ENCODE results near the gene NEDD1.

Gene NEDD1

GRCh38 chr12:96906849-96907670 is at the start of gene NEDD1:
Gene NEDD1 (plus strand): TSS chr12:96907257. CDS start chr12:96909760, 2,503 bp downstream.
- peak; percentile 74 to 78 for DNase-seq (ENCODE audit: low read depth in 2 of 2)

- DNase-seq (ENCODE audit: low read depth in 2 of 2): no peak
Measured at GRCh38 chr12:96858162-96858561, 48.9 kb upstream of the NEDD1 start.

- no peak for DNase-seq (ENCODE audit: low read depth in 2 of 2)
Measured at GRCh38 chr12:96861656-96862055, 45.4 kb upstream of the NEDD1 start.

DNA sequence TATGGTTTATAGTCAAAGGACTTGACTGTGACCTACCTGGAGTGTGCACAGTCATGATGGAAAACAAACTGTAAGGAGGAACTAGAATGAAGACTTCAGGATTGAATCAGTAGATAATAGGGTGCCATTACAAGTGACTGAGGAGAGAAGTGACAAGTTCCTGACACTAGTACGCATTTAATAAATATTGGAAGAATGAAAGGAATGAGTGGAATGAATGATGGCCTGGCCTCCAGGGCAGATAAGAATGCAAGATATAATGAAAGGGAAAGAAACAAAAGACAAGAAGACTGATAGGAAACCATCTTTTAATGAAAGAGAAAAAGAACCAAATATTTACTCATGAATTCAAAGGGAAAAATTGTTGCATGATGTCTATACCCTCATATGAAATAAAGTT is 44.7 kb upstream of the NEDD1 start:
- DNase-seq (ENCODE audit: low read depth in 2 of 2): no peak

GRCh38 chr12:96864335-96864734 is 42.7 kb upstream of the NEDD1 start:
- DNase-seq (ENCODE audit: low read depth in 2 of 2): no peak

DNA sequence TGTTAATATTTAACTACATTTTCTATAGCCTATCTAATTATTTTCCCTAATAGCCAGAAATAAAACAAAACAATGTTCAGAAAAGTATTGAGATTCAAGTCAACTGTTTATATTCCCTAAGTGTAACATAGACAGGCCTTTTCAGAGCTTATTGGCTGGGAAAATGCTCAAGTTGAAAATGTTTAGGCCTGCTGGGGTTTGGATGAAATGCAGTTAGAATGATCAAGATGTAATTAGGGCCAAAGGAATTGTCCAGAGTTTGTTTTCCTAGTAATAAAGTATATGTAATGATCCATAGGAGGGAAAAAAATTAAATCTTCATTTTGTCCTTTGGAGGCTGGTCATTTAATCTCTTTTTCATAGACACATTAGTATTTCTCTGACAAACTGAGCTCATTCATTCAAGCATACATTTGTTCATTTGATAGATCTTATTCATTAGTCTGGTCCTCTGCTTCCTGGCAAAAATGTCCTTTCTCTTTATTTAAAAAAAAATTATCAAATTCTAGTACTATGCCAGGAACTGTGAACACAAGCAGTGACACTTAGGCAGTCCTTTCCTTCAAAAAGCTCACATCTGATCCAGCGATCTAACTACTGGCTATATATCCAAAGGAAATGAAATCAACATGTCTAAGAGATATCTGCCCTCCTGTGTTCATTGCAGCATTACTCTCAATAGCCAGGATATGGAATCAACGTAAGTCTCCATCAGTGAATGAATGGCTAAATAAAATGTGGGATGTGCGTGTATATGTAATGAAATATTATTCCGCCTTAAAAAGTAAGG is 40.1 kb upstream of the NEDD1 start:
- no peak for DNase-seq (ENCODE audit: low read depth in 2 of 2)

DNA sequence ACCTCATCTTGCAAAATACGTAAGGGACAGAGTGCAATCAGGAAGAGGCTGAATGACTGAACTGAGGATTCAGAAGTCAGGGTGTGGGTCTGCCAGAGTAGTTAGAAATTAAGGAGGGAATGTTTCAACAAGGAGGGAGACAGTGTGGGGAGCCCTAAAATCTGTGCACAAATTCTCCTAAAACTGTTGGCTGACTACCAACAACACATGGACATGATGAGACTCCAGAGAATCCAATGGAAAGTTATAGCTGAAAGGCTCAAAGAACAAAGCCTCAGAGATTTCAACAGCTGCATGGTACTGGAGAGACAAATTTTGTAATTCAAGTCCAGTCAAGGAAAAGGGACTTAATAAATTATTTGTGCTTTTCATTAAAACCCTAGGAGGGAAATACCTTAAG is 36.1 kb upstream of the NEDD1 start:
- DNase-seq (ENCODE audit: low read depth in 2 of 2): no peak

- no peak for DNase-seq (ENCODE audit: low read depth in 2 of 2)
Measured at GRCh38 chr12:96872961-96873360, 34.1 kb upstream of the NEDD1 start.

- no peak for DNase-seq (ENCODE audit: low read depth in 2 of 2)
Measured at GRCh38 chr12:96874211-96874610, 32.8 kb upstream of the NEDD1 start.

- DNase-seq (ENCODE audit: low read depth in 2 of 2): no peak
Measured at GRCh38 chr12:96876966-96877365, 30.1 kb upstream of the NEDD1 start.

- DNase-seq (ENCODE audit: low read depth in 2 of 2): no peak
Measured at GRCh38 chr12:96878704-96879103, 28.4 kb upstream of the NEDD1 start.

DNA sequence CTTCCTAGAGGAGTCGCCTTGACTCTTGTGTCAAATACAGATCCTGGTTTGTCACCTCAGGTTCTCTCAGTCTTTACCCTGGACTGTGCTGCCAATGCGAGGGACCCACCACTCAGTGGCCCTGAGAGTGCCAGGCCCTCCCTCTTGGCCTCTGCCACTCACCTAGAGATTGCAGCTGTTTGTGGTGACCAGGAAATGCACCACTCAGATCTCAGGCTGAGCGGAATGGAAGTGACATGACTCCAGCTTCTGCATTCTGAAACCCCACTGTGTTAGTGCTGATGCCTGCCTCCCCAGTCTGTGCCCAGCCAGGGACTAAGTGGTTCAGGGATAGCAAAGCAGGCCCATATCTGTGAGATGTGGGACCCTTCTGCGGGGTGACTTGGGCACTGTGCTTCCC is 27.8 kb upstream of the NEDD1 start:
- DNase-seq (ENCODE audit: low read depth in 2 of 2): no peak

DNA sequence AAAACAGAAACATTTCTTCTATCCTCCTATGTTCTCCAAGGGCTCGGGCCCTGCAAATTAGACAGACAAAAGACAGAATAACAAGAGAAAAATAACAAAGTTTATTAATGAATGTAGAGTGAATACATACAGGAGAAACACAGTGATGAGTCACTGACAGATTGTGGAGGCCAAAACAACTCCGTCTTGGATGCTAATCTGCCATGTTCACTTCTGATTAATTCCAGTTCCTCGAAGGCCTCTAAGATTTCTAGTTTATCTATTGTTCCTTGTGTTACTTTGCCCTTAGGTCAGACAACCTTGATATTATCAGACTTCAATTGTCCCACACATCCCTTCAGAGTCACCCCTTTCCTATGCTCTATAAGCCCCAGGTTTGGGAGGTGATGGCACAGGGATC is 26.8 kb upstream of the NEDD1 start:
- DNase-seq (ENCODE audit: low read depth in 2 of 2): no peak

DNA sequence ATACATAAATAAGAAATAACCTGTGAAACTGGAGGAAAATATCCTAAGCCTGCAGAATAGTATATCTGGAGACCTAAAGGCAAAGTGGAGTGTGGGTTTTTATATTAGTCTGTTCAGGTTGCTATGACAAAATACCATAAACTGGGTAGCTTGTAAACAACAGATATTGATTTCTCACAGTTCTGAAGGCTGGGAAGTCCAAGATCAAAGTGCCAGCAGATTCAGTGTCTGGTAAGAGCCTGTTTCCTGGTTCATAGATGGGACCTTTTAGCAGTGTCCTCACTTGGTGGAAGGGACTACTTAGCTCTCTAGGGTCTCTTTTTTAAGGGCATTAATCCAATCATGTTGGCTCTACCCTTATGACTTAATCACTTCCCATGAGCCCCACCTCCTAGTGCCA is 25.4 kb upstream of the NEDD1 start:
- no peak for DNase-seq (ENCODE audit: low read depth in 2 of 2)

DNA sequence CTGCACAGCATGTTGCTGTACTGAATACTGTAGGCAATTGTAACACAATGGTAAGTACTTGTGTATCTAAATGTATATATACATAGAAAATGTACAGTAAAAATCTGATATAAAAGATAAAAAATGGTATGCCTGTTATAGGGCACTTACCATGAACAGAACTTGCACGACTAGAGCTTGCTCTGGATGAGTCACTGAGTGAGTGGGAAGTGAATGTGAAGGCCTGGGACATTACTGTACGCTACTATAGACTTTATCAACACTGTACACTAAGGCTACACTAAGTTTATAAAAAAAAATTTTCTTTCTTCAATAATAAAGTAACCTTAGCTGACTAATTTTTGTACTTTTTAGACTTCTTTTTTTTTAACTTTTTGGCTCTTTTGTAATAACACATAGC is 24.2 kb upstream of the NEDD1 start:
- DNase-seq (ENCODE audit: low read depth in 2 of 2): no peak

DNA sequence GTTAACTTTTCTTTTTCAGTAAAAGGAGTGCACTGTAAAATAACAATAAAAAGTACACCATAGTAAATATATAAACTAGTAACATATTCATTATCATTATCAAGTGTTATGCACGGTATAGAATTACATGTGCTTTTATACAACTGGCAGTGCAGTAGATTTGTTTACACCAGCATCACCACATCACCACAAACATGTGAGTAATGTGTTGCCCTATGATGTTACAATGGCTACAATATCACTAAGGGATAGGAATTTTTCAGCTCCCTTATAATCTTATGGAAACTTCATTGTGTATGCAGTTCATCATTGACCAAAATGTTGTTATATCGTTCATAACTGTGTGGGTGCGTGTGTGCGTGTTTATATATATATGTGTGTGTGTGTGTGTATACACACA is 23.5 kb upstream of the NEDD1 start:
- DNase-seq (ENCODE audit: low read depth in 2 of 2): no peak

DNA sequence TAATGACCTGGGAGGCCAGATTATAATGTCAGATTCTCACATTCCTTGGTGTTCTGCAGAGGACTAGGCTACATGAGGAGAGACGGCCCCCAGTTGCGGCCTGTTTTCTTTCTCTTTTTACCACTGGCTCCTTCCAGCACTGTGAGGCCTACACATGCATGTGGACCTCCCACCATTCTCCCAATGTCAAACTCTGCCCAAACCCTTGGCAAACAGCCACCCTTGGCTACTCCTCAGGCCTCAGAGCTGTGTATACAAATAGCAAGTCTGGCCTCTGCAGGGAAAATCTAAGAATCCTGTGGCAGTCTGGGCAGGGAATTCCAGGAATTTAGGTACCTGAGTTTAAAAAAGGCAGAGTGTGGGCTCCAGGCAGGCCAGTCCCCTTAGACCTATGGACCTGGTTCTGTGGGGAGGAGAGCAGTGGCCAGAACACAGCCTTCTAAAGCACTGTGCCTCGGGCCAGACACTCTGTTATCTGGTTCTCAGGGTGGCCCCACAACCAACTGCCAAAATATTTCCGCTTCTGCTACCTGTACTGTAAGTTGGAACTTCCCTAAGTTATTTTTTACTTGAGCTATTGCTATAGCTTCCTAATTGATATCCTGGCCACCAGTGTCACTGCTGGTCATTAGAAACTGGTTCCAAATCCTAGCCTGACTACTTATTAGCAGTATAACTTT is 19.9 kb upstream of the NEDD1 start:
- DNase-seq (ENCODE audit: low read depth in 2 of 2): no peak

GRCh38 chr12:96889273-96889933 is 17.7 kb upstream of the NEDD1 start:
- no peak for DNase-seq (ENCODE audit: low read depth in 2 of 2)

DNA sequence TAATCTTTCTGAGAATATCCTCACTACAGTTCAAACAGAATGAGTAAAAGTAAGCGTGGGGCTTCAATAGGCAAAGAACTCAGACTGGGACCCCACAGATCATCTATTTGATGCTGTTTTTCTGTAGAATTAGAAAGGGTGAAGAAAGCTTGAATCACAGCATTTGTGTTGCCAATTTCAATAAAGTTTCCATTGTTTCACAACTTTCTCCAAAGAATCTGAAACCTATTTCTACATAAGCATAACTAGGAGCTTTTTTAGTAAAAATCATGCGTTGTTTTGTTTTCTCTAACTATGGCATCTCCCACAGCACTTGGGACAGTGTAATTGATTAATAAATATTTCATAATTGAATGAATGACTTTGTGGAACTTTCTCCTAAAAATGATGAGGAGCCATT is 16.7 kb upstream of the NEDD1 start:
- DNase-seq (ENCODE audit: low read depth in 2 of 2): no peak

DNA sequence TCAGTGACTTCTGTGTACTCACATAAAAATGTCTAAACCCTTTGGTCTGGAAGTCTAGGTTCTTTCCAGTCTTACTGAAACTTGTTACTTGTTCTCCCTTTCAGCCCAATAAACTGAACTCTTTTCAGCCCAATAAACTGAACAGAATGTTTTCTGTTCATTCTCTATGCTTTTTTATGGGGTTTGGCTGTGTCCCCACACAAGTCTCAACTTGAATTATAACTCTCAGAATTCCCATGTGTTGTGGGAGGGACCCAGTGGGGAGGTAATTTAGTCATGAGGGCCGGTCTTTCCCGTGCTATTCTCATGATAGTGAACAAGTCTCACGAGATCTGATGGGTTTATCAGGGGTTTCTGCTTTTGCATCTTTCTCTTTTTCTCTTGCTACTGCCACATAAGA is 15.0 kb upstream of the NEDD1 start:
- no peak for DNase-seq (ENCODE audit: low read depth in 2 of 2)

- DNase-seq (ENCODE audit: low read depth in 2 of 2): no peak
Measured at GRCh38 chr12:96897421-96897820, 9.6 kb upstream of the NEDD1 start.

- DNase-seq (ENCODE audit: low read depth in 2 of 2): no peak
Measured at GRCh38 chr12:96901175-96901574, 5.9 kb upstream of the NEDD1 start.
